NCI-H1436 treated with DMSO at 0.1 percent for 48 hours (cell line): ENCODE measurements around the gene DGKA.
"Not testable (repeated sequence)": the region's sequence is repeated elsewhere in the genome, so short reads cannot be mapped to it uniquely, and the experiment has no call there.

Experiments used
- DNase-seq: peaks from one replicate; lab custom pipeline; 2025; lab: John Stamatoyannopoulos, UW

The DGKA gene

DNA sequence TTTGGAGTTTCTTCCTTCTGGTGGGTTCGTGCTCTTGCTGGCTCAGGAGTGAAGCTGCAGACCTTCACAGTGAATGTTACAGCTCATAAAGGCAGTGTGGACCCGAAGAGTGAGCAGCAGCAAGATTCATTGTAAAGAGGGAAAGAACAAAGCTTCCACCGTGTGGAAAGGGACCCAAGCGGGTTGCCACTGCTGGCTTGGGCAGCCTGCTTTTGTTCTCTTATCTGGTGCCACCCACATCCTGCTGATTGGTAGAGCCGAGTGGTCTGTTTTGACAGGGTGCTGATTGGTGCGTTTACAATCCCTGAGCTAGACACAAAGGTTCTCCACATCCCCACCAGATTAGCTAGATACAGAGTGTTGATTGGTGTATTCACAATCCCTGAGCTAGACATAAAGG, 68.6 kb downstream of the DGKA start:
- not testable (repeated sequence) for DNase-seq

GRCh38 chr12:55999999-56000540, 69.1 kb downstream of the DGKA start:
- DNase-seq: not testable (repeated sequence)

GRCh38 chr12:56001487-56002100, 70.6 kb downstream of the DGKA start:
- DNase-seq: no peak

DNA sequence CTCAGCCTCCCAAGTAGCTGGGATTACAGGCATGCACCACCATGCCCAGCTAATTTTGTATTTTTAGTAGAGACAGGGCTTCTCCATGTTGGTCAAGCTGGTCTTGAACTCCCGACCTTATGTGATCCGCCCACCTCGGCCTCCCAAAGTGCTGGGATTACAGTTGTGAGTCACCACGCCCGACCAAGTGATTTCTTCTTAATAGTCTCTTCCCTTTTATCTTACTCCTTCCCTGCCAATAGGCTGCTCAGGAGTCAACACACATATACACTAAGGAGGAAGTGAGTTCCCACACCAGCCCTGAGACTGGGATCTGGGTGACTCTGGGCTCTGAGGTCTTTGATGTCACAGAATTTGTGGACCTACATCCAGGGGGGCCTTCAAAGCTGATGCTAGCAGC, 72.4 kb downstream of the DGKA start:
- DNase-seq: not testable (repeated sequence)
